Measurements from ENCODE around the gene SLC41A1. TPM values are rescaled to one million over a fixed set of nuclear protein-coding genes. Genes with fewer than 3 reads are reported as not detected.

The SLC41A1 gene
- total RNA-seq, 1 donor from 2014 or later = 50.8 TPM

GRCh38 chr1:205763980-205764379 lies 49.0 kb downstream of the SLC41A1 start:
- DNase-seq (ENCODE audit: extremely low read depth, low read depth, low spot score) = no peak

GRCh38 chr1:205760606-205761005 lies 52.4 kb downstream of the SLC41A1 start:
- DNase-seq (ENCODE audit: extremely low read depth, low read depth, low spot score) = no peak

GRCh38 chr1:205756552-205756951 lies 56.4 kb downstream of the SLC41A1 start:
- DNase-seq (ENCODE audit: extremely low read depth, low read depth, low spot score) = no peak

GRCh38 chr1:205754857-205755256 lies 58.1 kb downstream of the SLC41A1 start:
- DNase-seq (ENCODE audit: extremely low read depth, low read depth, low spot score) = no peak

- no peak for DNase-seq (ENCODE audit: extremely low read depth, low read depth, low spot score)
Measured at GRCh38 chr1:205751036-205751651, 61.9 kb downstream of the SLC41A1 start.

- DNase-seq (ENCODE audit: extremely low read depth, low read depth, low spot score) = peak; percentile 93
Measured at GRCh38 chr1:205750138-205751035, 62.6 kb downstream of the SLC41A1 start, which contains the start of gene NUCKS1. TSS of gene NUCKS1 (minus strand) at chr1:205750182. CDS start at chr1:205749973, 209 bp downstream.

- peak; percentile 31 for DNase-seq (ENCODE audit: extremely low read depth, low read depth, low spot score)
Measured at GRCh38 chr1:205749234-205750137, 63.5 kb downstream of the SLC41A1 start.

- peak; percentile 50 for DNase-seq (ENCODE audit: extremely low read depth, low read depth, low spot score)
Measured at GRCh38 chr1:205748403-205749233, 64.4 kb downstream of the SLC41A1 start.

GRCh38 chr1:205746757-205747412 lies 66.1 kb downstream of the SLC41A1 start:
- DNase-seq (ENCODE audit: extremely low read depth, low read depth, low spot score) = no peak

- DNase-seq (ENCODE audit: extremely low read depth, low read depth, low spot score) = no peak
Measured at GRCh38 chr1:205744403-205744802, 68.6 kb downstream of the SLC41A1 start.

- no peak for DNase-seq (ENCODE audit: extremely low read depth, low read depth, low spot score)
Measured at GRCh38 chr1:205743977-205744376, 69.0 kb downstream of the SLC41A1 start.

- no peak for DNase-seq (ENCODE audit: extremely low read depth, low read depth, low spot score)
Measured at GRCh38 chr1:205741681-205742080, 71.3 kb downstream of the SLC41A1 start.

- DNase-seq (ENCODE audit: extremely low read depth, low read depth, low spot score) = no peak
Measured at GRCh38 chr1:205739348-205740160, 73.4 kb downstream of the SLC41A1 start.

Other genes starting within 250 kb of the SLC41A1 start
- 23.2 and 35.2 TPM in 2 replicates for gene ELK4, start 181.2 kb downstream of the SLC41A1 start, total RNA-seq
- 11.6 and 12.7 TPM in 2 replicates for gene SLC45A3, start 132.7 kb downstream of the SLC41A1 start, total RNA-seq
- 74.4 and 76.0 TPM in 2 replicates for gene NUCKS1, start 63.0 kb downstream of the SLC41A1 start, total RNA-seq
- 32.3 and 41.4 TPM in 2 replicates for gene RAB29, start 37.7 kb downstream of the SLC41A1 start, total RNA-seq
- gene PM20D1, start 36.9 kb upstream of the SLC41A1 start, total RNA-seq = not detected in 2 replicates
- 0.05 and 0.23 TPM in 2 replicates for gene SLC26A9, start 130.3 kb upstream of the SLC41A1 start, total RNA-seq
- 0.63 TPM in 1 of 2 replicates, not detected in the other for gene RAB7B, start 190.2 kb upstream of the SLC41A1 start, total RNA-seq
- not detected in 2 replicates for gene CTSE, start 210.7 kb upstream of the SLC41A1 start, total RNA-seq
- gene RHEX, start 240.0 kb upstream of the SLC41A1 start, total RNA-seq = not detected in 2 replicates